Measurements from ENCODE around the gene ARF6.

Gene ARF6

GRCh38 chr14:49853572-49854375 lies 39.1 kb upstream of the ARF6 start:
- Histone ChIP-seq H3K36me3 (peaks cover 16% of the 10 kb centered on the region), H3K27me3 (no peaks in the 10 kb centered on the region), H3K4me3 (ENCODE audit: low read depth in 1 of 2, low read length in 1 of 2) (peak overlapping the region; percentile 67 to 90), H3K9me3 (no peaks in the 10 kb centered on the region), H3K4me1 (ENCODE audit: control insufficient read depth in 1 of 2, insufficient read depth in 1 of 2, low read depth in 1 of 2, low read length in 1 of 2) (peaks cover 25 to 27% of the 10 kb centered on the region in 2 experiments), H3K27ac (peak overlapping the region; percentile 15)
- TF ChIP-seq CTCF (IDR thresholded peaks at IDR 0.05): no peak

GRCh38 chr14:49857427-49858003 lies 35.4 kb upstream of the ARF6 start:
- no peak for TF ChIP-seq CTCF (IDR thresholded peaks at IDR 0.05)
- Histone ChIP-seq H3K4me1 (ENCODE audit: control insufficient read depth in 1 of 2, insufficient read depth in 1 of 2, low read depth in 1 of 2, low read length in 1 of 2) (peaks cover 26 to 31% of the 10 kb centered on the region in 2 experiments), H3K9me3 (no peaks in the 10 kb centered on the region), H3K4me3 (ENCODE audit: low read depth in 1 of 2, low read length in 1 of 2) (no peak overlapping the region), H3K36me3 (no peaks in the 10 kb centered on the region), H3K27me3 (no peaks in the 10 kb centered on the region), H3K27ac (no peak overlapping the region)

- Histone ChIP-seq H3K4me1 (ENCODE audit: control insufficient read depth in 1 of 2, insufficient read depth in 1 of 2, low read depth in 1 of 2, low read length in 1 of 2) (peaks cover 25 to 31% of the 10 kb centered on the region in 2 experiments), H3K27me3 (no peaks in the 10 kb centered on the region), H3K4me3 (ENCODE audit: low read depth in 1 of 2, low read length in 1 of 2) (no peak overlapping the region), H3K27ac (no peak overlapping the region), H3K36me3 (no peaks in the 10 kb centered on the region), H3K9me3 (no peaks in the 10 kb centered on the region)
- TF ChIP-seq CTCF (IDR thresholded peaks at IDR 0.05): no peak
These were observed 34.5 kb upstream of the ARF6 start for GRCh38 chr14:49858383-49858782.

GRCh38 chr14:49860988-49861698 lies 31.7 kb upstream of the ARF6 start:
- peak overlapping the region; percentile 74 to 82 for H3K4me3 ChIP-seq (ENCODE audit: low read depth in 1 of 2, low read length in 1 of 2)
- no peaks in the 10 kb centered on the region for H3K9me3 ChIP-seq
- H3K27ac ChIP-seq: peak overlapping the region; percentile 93
- H3K4me1 ChIP-seq (ENCODE audit: control insufficient read depth in 1 of 2, insufficient read depth in 1 of 2, low read depth in 1 of 2, low read length in 1 of 2): peaks cover 29 to 43% of the 10 kb centered on the region in 2 experiments
- TF ChIP-seq CTCF (IDR thresholded peaks at IDR 0.05): no peak
- H3K27me3 ChIP-seq: no peaks in the 10 kb centered on the region
- H3K36me3 ChIP-seq: no peaks in the 10 kb centered on the region

- peak overlapping the region; percentile 74 to 82 for H3K4me3 ChIP-seq (ENCODE audit: low read depth in 1 of 2, low read length in 1 of 2)
- H3K9me3 ChIP-seq: no peaks in the 10 kb centered on the region
- H3K36me3 ChIP-seq: no peaks in the 10 kb centered on the region
- TF ChIP-seq CTCF (IDR thresholded peaks at IDR 0.05): no peak
- H3K27me3 ChIP-seq: no peaks in the 10 kb centered on the region
- peak overlapping the region; percentile 93 for H3K27ac ChIP-seq
- H3K4me1 ChIP-seq (ENCODE audit: control insufficient read depth in 1 of 2, insufficient read depth in 1 of 2, low read depth in 1 of 2, low read length in 1 of 2): peaks cover 29 to 43% of the 10 kb centered on the region in 2 experiments
These were observed 31.2 kb upstream of the ARF6 start for GRCh38 chr14:49861699-49862088.
